Measurements from ENCODE around the gene UGT1A6.

GRCh38 chr2:233818639-233819621 is 126.2 kb downstream of the UGT1A6 start:
- TF ChIP-seq CTCF (IDR thresholded peaks at IDR 0.05) (no peak), POLR2A (IDR thresholded peaks at IDR 0.05) (no peak)

Measured in right lobe of liver (tissue), 4 donors.